Stimulated activated CD4-positive, alpha-beta T cell treated with anti-CD3 and anti-CD28 coated beads, Interleukin-4, amount 100 ng/mL, for 48 hours (primary cell): ENCODE measurements around the gene DNAH17.

Source experiments
- DNase-seq, 2 donors: peaks; one replicate each; pipeline ENCODE4 v3.0.0-alpha.2; 2020; ENCODE audit warnings: low read depth in 2 of 2

Gene DNAH17

GRCh38 chr17:78429618-78429995 lies 147.6 kb downstream of the DNAH17 start:
- DNase-seq: no peak

GRCh38 chr17:78428836-78429617 lies 148.2 kb downstream of the DNAH17 start:
- no peak for DNase-seq

GRCh38 chr17:78428025-78428575 lies 149.1 kb downstream of the DNAH17 start:
- DNase-seq: no peak

- DNase-seq: no peak
Observed at GRCh38 chr17:78427140-78427539, 150.1 kb downstream of the DNAH17 start.

- DNase-seq: no peak
Observed at GRCh38 chr17:78426293-78426879, 150.8 kb downstream of the DNAH17 start.

GRCh38 chr17:78425429-78425828 lies 151.8 kb downstream of the DNAH17 start:
- DNase-seq: no peak

GRCh38 chr17:78423961-78424675 lies 153.1 kb downstream of the DNAH17 start:
- DNase-seq: no peak

GRCh38 chr17:78422872-78423588 lies 154.2 kb downstream of the DNAH17 start:
- DNase-seq: no peak

- no peak for DNase-seq
Observed at GRCh38 chr17:78422267-78422605, 155.0 kb downstream of the DNAH17 start.

GRCh38 chr17:78421534-78422266 lies 155.5 kb downstream of the DNAH17 start:
- peak; percentile 70 for DNase-seq

- DNase-seq: no peak
Observed at GRCh38 chr17:78421084-78421533, 156.1 kb downstream of the DNAH17 start.

GRCh38 chr17:78419970-78420815 lies 157.0 kb downstream of the DNAH17 start:
- no peak for DNase-seq

GRCh38 chr17:78418326-78419026 lies 158.7 kb downstream of the DNAH17 start:
- DNase-seq: no peak

- DNase-seq: no peak
Observed at GRCh38 chr17:78417531-78417909, 159.7 kb downstream of the DNAH17 start.

GRCh38 chr17:78416791-78417530 lies 160.2 kb downstream of the DNAH17 start:
- no peak for DNase-seq

- no peak for DNase-seq
Observed at GRCh38 chr17:78415821-78416711, 161.1 kb downstream of the DNAH17 start.

- DNase-seq: peak; percentile 28 to 33
Observed at GRCh38 chr17:78414178-78415162, 162.7 kb downstream of the DNAH17 start.
